Thymus (tissue), 11 donors: ENCODE data around the gene LPCAT4. TPM values are rescaled to one million over a fixed set of nuclear protein-coding genes. Genes with fewer than 3 reads are reported as not detected.

Source experiments
- DNase-seq, 9 donors: peaks; one replicate each; pipeline ENCODE4 v3.0.0-alpha.2; 2013; ENCODE audit warnings: low spot score in 9 of 9, low read depth in 6 of 9, missing footprints in 1 of 9
- H3K27ac ChIP-seq, 2 donors: one replicate each; pipeline ENCODE4 v1.5.1; 2013; ENCODE audit warnings: control low read depth in 1 of 2, low read depth in 1 of 2, low read length in 1 of 2, mild to moderate bottlenecking in 1 of 2, moderate library complexity in 1 of 2
- H3K27me3 ChIP-seq, 2 donors: one replicate each; pipeline ENCODE4 v1.5.1; 2013; ENCODE audit warnings: low read length in 1 of 2; ENCODE audit not compliant: control insufficient read depth in 2 of 2, insufficient read depth in 1 of 2
- H3K36me3 ChIP-seq, 2 donors: one replicate each; pipeline ENCODE4 v1.5.1; 2013; ENCODE audit warnings: low read length in 1 of 2, mild to moderate bottlenecking in 1 of 2, moderate library complexity in 1 of 2; ENCODE audit not compliant: control insufficient read depth in 2 of 2, insufficient read depth in 2 of 2
- H3K4me1 ChIP-seq, 2 donors: one replicate each; pipeline ENCODE4 v1.5.1; 2013; ENCODE audit warnings: low read length in 2 of 2; ENCODE audit not compliant: control insufficient read depth in 2 of 2, insufficient read depth in 2 of 2
- H3K4me3 ChIP-seq, 2 donors: one replicate each; pipeline ENCODE4 v1.5.1; 2013; ENCODE audit warnings: low read length in 2 of 2, control low read depth in 1 of 2, mild to moderate bottlenecking in 1 of 2
- H3K9me3 ChIP-seq, 2 donors: one replicate each; pipeline ENCODE4 v1.5.1; 2013; ENCODE audit warnings: low read length in 1 of 2, mild to moderate bottlenecking in 1 of 2; ENCODE audit not compliant: control insufficient read depth in 2 of 2, insufficient read depth in 1 of 2
- WGBS: extraction: QIAGEN DNeasy Blood & Tissue Kit; methylation state at CpG from one replicate; pipeline ENCODE4 v1.1.7; 2013; 5-methylcytosine and 5-hydroxymethylcytosine counted together
- polyA plus RNA-seq: library from polyadenylated mRNA; stranded (reverse); fragments of 200-250 nt; gene quantifications from one replicate; pipeline ENCODE4 v1.2.3, GENCODE V29; 2013
- total RNA-seq: library from RNA; stranded (reverse); fragments of 120-200 nt; gene quantifications from one replicate; pipeline ENCODE4 v1.2.4, GENCODE V29; 2013
- donor health status: healthy.

Gene LPCAT4
- total and polyA plus RNA-seq, 2 donors, result 7.1 to 35.5 TPM

DNA sequence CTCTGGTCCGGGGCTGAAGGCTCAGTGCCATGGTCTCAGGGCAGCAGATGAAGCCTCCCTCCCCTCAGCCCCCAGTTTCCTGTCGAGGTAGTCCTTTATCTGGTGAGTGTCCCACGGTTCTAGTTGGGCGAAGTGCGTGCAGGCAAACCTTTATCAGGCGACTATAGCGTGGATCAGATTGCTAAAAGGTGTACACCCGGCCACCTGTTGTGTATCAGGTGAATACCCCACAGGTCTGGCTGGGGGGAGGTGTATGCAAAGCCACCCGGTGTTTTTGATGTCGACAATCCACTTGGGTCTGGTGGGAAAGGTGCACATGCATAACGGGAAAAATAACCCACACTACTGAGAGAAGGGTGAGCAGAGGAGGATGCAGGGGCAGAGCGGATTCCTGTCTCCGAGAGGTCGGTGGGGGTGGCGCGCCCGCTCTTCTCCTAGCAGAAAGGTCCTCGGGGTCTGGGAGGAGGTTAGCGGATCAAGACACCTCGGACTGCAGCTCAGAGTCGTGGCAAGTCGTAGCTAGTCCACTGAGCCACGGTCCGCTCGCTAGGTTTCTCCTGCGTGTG lies 29.9 kb downstream of the LPCAT4 start:
- Histone ChIP-seq H3K4me1 (peaks cover 8 to 36% of the 10 kb centered on the region in 2 donors), H3K9me3 (no peaks in the 10 kb centered on the region)
- peak in 3 of 9 donors; percentile 32 to 70 (median 52) for DNase-seq

DNA sequence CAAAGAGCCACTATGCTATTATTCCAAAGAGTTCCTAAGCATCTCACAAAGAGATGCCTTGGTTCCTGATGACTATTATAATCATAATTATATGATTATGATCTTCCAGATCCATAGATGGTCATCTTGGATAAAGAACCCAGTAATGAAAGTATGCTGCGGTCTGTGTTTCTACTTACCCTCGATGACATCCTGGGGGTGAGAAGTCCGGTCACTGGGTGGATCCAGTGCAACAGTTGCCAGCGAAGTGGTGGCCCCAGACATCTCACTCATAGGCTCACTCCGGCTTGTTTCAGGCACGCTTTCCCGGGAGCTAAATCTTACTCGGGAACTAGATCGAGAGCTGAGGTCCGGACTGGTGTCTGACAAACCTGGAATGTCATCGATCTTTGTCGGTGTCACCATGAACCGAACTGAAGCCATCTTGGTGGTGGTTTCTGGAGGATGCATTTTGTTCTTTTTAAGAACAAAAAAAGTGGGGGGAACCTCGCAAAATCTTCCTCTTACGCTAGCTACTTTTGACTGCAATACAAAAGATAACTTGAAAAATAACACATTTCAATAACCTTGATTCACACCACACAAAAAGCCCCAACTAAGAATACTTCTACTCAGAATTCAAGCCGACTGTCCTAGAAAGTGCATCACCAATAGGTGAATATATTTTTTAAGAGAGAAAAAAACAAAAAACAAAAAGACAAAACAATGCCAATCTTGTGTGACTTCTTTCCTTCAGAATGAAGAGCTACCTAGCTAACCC lies 30.6 kb downstream of the LPCAT4 start:
- DNase-seq, result no peak
- H3K4me1 ChIP-seq, result peaks cover 4 to 31% of the 10 kb centered on the region in 2 donors
- H3K4me3 ChIP-seq, result peak overlapping the region; percentile 73 to 89
- peak overlapping the region; percentile 95 to 97 for H3K27ac ChIP-seq
- H3K27me3 ChIP-seq, result no peaks in the 10 kb centered on the region
- no peaks in the 10 kb centered on the region for H3K9me3 ChIP-seq
- WGBS, result 76% methylated on average over 16 of the region's 16 CpGs
- H3K36me3 ChIP-seq, result peaks cover 3 to 12% of the 10 kb centered on the region in 2 donors

More for the DNA sequence above, 29.9 kb downstream of the LPCAT4 start:
- WGBS, result under 1% methylated on average over 26 of the region's 26 CpGs
- Histone ChIP-seq H3K4me3 (peak overlapping the region; percentile 73 to 89), H3K27ac (peak overlapping the region; percentile 95 to 97), H3K27me3 (no peaks in the 10 kb centered on the region), H3K36me3 (peaks cover 7 to 17% of the 10 kb centered on the region in 2 donors)

DNA sequence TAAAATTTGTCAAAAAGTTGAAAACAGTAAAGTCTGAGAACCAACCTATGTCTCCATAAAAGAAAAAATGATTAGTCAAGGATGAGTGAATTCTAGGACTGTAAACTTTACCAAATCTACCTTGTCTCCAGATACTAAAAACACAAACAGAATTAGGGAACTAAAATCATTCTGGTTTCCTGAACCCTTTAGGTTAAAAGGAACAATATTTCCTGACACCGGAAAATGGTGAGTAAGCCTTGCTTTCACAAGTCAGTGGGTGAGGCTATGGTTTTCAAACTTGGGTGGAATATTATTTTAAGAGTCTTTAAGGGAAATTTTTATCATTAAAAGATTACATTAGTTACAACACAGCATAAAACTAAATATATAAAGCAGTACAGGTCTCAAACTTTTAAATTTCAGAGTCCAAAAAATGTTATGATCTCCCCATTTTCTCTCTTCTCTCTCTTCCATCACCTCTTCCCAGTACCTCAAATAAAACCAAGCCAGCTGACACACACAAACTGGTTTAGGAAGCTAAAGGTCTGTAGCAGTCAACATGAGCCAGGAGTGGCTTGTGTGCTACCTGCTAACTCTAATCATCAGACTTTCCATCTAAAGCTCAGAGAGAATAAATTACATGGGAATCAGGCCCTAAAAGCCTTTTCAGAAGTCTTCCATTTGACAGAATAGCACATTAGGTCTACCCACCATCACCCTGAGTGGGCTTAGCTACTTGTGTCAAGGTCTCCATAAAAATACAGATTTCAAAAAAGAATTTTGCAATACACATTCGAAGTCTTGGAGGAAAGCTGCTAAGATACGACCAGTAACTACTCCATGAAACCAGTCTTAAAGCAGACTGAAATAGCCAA lies 31.6 kb downstream of the LPCAT4 start:
- peaks cover 4 to 31% of the 10 kb centered on the region in 2 donors for H3K4me1 ChIP-seq
- 21% methylated on average over 3 of the region's 3 CpGs for WGBS
- peak overlapping the region; percentile 32 to 89 for H3K4me3 ChIP-seq
- peaks cover 3 to 7% of the 10 kb centered on the region in 2 donors for H3K36me3 ChIP-seq
- peak in 3 of 9 donors; percentile 13 to 61 (median 38) for DNase-seq
- H3K27me3 ChIP-seq, result no peaks in the 10 kb centered on the region
- H3K27ac ChIP-seq, result peak overlapping the region; percentile 10 to 95
- no peaks in the 10 kb centered on the region for H3K9me3 ChIP-seq

DNA sequence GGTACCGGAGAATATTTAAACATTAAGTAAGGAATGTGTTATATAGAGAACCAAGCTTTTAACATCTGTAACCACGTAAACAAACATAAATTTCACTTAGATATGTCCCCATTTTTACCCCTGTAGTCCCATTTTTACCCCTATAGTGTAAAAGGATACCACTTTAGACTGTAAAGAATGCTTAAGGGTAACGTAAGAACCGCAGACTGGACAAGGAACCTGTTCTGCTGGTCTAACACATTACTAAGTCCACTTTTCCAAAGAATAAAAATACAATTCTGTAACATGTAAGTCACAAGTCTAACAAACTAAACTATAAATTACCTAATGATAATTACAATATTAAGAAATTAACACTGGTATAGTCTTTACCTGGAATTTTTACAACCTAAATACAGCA lies 32.3 kb downstream of the LPCAT4 start:
- peaks cover 4 to 31% of the 10 kb centered on the region in 2 donors for H3K4me1 ChIP-seq
- no peak for DNase-seq
- H3K36me3 ChIP-seq, result peaks cover 0 to 3% of the 10 kb centered on the region in 2 donors
- no peaks in the 10 kb centered on the region for H3K27me3 ChIP-seq
- 17% methylated on average over 4 of the region's 4 CpGs for WGBS
- H3K9me3 ChIP-seq, result no peaks in the 10 kb centered on the region
- peak overlapping the region in 1 of 2 donors; percentile 95 for H3K27ac ChIP-seq
- peak overlapping the region; percentile 25 to 89 for H3K4me3 ChIP-seq

DNA sequence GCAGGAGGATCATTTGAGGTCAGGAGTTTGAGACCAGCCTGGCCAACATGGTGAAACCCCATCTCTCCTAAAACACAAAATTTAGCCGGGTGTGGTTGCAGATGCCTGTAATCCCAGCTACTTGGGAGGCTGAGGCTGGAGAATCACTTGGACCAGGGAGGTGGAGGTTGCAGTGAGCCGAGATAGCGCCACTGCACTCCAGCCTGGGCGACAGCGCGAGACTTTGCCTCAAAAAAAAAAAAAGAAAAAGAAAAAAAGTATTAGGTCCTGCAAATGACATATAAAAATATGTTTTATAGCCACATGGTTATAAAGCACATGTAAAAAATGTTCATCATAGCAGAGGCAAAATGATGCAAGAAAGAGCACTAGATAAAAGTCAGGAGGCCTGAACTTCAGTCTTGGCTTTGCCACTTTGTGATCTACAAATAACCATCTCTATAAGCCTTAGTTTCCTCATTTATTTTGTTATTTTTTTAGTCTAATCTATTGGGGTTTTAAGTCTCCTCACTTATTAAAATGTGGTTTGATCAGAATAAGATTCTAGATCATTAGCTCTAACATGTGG lies 34.4 kb downstream of the LPCAT4 start:
- H3K4me1 ChIP-seq, result peaks cover 4 to 25% of the 10 kb centered on the region in 2 donors
- DNase-seq, result no peak
- no peaks in the 10 kb centered on the region for H3K27me3 ChIP-seq
- no peaks in the 10 kb centered on the region for H3K9me3 ChIP-seq
- no peaks in the 10 kb centered on the region for H3K36me3 ChIP-seq
- H3K27ac ChIP-seq, result no peak overlapping the region
- 99% methylated on average over 6 of the region's 6 CpGs for WGBS
- H3K4me3 ChIP-seq, result no peak overlapping the region

DNA sequence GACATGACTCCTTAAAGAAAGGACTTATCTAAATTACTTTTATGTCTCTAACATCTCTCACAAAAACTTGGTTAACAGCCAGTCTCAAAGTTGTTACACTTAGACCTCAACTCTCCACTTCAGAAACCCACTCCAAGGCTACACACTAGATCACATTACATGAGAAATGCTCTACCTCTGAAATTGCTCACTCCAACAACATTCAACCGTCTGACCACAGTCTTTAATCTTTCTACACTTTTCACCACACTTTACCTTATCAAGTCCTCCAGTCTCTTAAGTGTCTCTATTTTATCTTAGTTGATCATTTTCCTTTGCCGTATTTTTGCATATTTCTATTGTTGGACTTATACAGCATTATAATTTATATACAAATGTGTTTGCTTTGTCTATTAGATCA lies 35.2 kb downstream of the LPCAT4 start:
- peak overlapping the region in 1 of 2 donors; percentile 69 for H3K27ac ChIP-seq
- 5% methylated on average over 2 of the region's 2 CpGs for WGBS
- peaks cover 4 to 21% of the 10 kb centered on the region in 2 donors for H3K4me1 ChIP-seq
- no peak overlapping the region for H3K4me3 ChIP-seq
- peak in 3 of 9 donors; percentile 26 to 66 (median 29) for DNase-seq
- H3K36me3 ChIP-seq, result no peaks in the 10 kb centered on the region
- H3K9me3 ChIP-seq, result no peaks in the 10 kb centered on the region
- H3K27me3 ChIP-seq, result no peaks in the 10 kb centered on the region

DNA sequence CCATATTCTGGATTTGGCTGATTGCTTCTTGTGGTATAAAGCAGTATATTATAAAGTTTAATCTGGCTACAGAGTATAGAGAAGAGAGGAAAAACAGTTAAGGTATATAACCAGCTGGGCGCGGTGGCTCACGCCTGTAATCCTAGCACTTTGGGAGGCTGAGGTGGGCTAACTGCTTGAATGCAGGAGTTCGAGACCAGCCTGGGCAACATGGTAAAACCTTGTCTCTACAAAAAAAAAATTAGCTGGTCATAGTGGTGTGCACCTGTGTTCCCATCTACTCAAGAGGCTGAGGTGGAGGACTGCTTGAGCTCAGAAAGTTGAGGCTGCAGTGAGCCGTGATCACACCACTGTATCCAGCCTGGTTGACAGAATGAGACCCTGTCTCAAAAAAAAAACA lies 36.7 kb downstream of the LPCAT4 start:
- peaks cover 4 to 10% of the 10 kb centered on the region in 2 donors for H3K4me1 ChIP-seq
- 96% methylated on average over 5 of the region's 5 CpGs for WGBS
- DNase-seq, result no peak
- H3K9me3 ChIP-seq, result no peaks in the 10 kb centered on the region
- H3K27me3 ChIP-seq, result no peaks in the 10 kb centered on the region
- H3K27ac ChIP-seq, result no peak overlapping the region
- H3K36me3 ChIP-seq, result no peaks in the 10 kb centered on the region
- no peak overlapping the region for H3K4me3 ChIP-seq

DNA sequence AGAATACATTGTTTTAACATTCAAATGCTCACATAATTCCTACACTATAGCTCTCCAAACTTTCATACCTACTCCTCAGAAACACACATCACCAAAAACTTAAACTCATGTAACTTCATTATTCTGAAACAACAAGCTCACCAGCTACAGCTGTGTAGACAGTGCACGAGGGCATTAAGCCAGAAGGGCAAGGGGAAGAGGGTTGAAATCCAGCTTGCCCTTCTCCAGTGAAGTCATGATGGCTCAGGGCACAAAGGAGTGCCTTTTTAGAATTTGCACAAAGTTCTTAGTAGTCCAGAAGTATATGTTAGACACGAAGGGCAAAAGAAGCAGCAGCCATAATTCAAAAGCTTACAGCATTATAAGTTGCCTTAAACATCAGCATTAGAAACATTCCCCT lies 38.0 kb downstream of the LPCAT4 start:
- DNase-seq, result no peak
- Histone ChIP-seq H3K36me3 (no peaks in the 10 kb centered on the region), H3K4me1 (peaks cover 1 to 10% of the 10 kb centered on the region in 2 donors), H3K9me3 (no peaks in the 10 kb centered on the region), H3K27me3 (no peaks in the 10 kb centered on the region), H3K4me3 (no peak overlapping the region), H3K27ac (no peak overlapping the region)
- 83% methylated on average over 2 of the region's 2 CpGs for WGBS
